Stimulated activated CD4-positive, alpha-beta T cell treated with anti-CD3 and anti-CD28 coated beads, Interleukin-15, amount 100 ng/mL, for 48 hours (primary cell): ENCODE results near the gene QKI.

Experiments used
- DNase-seq, 2 donors: peaks; one replicate each; pipeline ENCODE4 v3.0.0-alpha.2; 2020; ENCODE audit warnings: low read depth in 2 of 2

QKI gene

GRCh38 chr6:163532526-163533078 is 118.1 kb downstream of the QKI start:
- no peak for DNase-seq

DNA sequence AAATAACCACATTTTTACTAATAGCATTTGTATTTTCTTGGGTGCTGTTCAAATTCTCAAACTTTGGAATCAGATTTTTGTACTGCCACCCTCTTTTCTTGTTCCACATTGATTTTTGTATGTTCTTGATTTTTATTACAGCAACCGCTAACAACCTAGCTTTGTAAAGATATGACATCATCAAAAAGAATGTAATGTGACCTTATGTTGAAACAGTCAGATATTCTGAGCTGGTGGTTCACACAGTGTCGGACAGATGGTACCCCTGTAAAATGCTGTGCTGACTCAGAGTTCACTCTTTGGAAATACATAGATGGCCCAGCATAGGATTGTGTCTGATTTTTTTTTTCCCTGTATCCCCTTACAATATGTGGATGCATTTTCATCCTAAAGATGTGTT is 118.9 kb downstream of the QKI start:
- no peak for DNase-seq

DNA sequence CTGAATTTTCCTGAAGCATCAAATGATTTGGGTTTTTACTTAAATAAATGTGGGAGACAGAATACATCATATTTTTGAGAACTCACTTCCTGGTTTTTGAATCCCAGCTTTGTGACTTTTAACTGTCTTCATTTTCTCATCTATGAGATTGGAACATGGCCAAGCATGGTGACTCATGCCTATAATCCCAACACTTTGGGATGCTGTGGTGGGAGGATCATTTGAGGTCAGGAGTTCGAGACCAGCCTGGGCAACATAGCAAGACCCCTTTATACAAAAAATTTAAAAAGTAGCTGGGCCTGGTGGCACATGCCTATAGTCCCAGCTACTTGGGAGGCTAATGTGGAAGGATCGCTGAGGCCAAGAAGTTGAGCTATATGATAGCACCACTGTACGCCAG is 122.3 kb downstream of the QKI start:
- DNase-seq = no peak

- DNase-seq = no peak
Measured at GRCh38 chr6:163538331-163538730, 123.8 kb downstream of the QKI start.

DNA sequence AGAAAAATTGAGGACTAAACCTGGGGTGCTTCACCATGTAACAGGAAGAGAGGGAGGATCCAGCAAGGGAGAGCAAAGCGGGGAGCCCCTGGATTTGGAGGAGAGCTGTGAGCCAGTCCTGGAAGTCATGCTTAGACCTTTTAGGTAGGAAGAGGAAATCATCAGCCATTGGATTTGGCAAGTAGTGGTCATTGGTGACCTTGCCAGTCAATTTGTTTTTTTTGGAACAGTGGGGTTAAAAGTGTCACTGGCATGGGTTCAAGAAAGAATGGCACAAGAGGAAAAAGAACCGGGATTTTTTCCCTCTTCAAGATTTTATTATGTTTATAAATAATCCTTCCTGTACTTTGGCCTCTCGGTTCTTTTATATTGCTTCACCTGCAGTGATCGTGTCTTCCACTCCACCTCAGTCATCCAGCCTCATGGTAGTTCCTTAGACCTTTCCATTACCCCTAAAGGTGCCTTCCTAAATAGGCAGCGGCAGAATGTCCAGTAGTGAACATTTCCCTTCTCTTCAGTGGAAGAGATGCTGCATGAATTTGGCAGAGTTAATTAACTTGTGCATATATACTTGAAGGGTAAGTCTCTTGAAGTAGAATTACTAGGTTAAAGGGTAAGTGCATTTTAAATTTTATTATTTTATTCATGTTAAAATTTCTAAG is 124.7 kb downstream of the QKI start:
- no peak for DNase-seq

GRCh38 chr6:163543321-163543720 is 128.8 kb downstream of the QKI start:
- no peak for DNase-seq

- DNase-seq = no peak
Measured at GRCh38 chr6:163545370-163545769, 130.9 kb downstream of the QKI start.

DNA sequence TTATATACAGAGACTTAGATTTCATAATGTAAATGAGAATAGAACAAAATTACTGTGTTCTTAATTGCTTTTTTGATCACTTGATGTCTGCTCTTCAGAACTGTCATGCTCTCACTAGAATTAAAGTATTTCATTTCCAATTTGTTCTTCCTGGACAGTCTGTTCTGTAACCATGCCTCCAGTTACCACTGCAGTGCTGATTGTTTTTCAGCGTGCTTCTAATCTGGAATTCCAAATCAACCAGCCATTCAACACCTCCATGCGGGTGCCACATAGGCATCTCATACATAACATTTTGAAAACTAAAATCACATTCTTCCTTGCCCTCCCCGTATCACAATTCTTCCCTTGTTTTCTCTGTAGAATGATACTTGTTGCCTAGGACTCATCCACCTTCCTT is 132.8 kb downstream of the QKI start:
- no peak for DNase-seq

GRCh38 chr6:163548624-163549023 is 134.1 kb downstream of the QKI start:
- DNase-seq = no peak

DNA sequence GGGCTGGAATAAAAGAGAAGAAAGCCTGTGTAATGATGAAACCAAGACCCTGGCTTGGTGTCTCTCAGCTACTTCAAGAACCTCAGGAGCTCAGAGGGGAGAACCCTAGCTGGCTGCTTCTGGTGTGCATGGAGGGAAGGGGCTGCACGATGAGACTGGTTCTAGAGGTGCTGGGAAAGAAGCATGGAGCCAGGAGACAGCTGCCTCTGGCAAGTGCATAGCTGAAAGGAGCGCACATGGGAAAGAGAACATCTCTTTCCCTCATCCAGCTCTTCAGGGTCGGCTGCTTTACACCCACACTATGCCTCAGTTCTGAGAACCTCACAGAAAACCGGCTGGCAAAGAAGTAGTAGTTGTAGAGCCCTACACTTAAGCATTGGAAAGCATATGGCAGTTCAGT is 139.5 kb downstream of the QKI start:
- no peak for DNase-seq

DNA sequence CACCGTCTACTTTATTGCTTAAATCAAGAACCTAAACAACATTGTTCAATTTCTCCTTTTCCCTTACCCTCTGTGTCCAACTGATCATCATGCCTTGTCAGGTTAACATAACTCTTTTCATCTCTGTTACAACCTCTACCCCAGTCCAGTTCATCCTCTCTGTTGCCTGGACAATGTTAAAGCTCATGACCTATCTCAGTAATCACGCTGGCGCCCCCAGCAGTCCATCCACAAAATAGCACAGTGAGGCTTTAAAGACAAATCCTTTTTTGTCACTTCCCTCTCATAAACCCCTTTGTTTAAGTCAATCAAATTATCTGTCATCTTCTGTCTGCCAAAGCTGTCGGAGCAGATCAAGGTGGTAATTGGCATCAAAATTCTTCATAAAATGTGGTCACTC is 140.1 kb downstream of the QKI start:
- DNase-seq = peak; percentile 33 to 49

GRCh38 chr6:163559661-163560060 is 145.1 kb downstream of the QKI start:
- no peak for DNase-seq

DNA sequence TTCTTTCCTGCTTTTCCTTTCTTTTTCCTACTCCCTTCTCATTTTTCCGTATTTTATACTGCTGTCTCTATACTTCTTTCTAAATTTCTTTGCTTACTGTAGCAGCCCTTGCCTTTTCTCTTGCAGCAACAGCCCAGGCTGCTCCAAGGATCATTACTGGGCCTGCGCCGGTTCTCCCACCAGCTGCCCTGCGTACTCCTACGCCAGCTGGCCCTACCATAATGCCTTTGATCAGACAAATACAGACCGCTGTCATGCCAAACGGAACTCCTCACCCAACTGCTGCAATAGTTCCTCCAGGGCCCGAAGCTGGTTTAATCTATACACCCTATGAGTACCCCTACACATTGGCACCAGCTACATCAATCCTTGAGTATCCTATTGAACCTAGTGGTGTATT is 148.8 kb downstream of the QKI start:
- no peak for DNase-seq

DNA sequence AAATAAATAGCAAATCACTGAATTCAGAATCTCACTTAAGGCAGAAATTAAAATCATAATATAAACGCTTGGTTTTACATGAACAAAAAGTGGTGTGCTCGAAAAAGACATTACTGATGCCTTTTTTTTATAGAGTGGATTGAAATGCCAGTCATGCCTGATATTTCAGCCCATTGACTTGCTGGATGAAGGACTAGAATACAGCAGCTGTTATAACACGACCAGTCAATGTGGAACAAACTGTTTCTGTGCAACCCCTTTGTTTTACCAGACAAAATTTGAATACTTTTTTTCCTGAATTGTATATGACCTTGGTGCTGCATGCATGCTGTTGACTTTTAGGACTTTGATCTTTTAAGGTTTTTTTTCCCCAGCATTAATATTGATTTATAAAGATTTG is 150.0 kb downstream of the QKI start:
- no peak for DNase-seq

GRCh38 chr6:163565140-163565539 is 150.6 kb downstream of the QKI start:
- DNase-seq = no peak

DNA sequence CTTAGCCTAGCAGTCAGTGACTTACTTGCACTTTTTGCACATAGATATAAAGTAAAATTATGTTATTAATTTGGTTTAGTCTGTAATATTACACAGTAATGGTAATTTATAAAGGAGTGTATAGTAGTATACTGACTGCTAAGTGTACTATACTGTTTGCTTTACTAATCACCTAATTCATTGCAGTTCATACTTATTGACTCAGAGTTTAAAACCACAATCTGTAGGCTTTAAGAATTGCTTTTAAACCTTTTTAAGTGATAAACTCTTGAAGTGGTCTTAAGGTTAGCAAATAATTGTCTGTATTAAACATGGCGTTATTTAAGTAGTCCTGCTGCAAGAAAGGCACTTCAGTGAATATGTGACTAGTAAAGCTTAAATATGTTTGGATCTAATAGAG is 151.5 kb downstream of the QKI start:
- no peak for DNase-seq

GRCh38 chr6:163568275-163568674 is 153.8 kb downstream of the QKI start:
- no peak for DNase-seq

DNA sequence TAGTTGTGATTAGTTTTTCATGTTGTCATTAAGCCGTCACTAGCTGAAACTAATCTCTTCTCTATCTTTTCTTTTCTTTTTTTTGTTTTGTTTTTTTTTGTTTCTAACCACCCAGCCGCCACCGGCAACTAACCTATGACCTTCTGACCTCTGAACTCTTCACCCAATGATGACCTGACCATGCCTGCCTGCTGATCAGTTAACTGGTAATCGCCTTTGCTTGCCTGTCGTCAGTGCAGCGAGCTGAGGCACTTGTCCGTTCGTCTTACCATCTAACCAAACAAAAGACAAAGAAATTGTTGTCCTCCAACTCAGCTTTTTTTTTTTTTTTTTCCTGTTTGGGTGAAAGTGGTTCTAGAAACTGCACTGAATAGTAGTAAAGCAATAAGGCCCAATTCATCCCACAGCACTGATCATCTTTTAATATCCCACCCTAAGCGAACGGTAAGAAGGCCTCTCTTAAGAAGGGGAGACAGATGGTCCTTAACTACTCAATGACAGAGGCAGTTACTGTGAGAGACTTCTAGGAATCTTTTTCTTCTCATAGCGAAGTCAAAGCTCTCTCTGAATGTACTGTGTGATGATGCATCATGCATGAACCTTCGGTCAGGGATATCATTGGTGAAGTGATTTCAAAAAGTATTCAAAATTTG is 156.2 kb downstream of the QKI start:
- DNase-seq = no peak

GRCh38 chr6:163571730-163572129 is 157.2 kb downstream of the QKI start:
- DNase-seq = no peak

DNA sequence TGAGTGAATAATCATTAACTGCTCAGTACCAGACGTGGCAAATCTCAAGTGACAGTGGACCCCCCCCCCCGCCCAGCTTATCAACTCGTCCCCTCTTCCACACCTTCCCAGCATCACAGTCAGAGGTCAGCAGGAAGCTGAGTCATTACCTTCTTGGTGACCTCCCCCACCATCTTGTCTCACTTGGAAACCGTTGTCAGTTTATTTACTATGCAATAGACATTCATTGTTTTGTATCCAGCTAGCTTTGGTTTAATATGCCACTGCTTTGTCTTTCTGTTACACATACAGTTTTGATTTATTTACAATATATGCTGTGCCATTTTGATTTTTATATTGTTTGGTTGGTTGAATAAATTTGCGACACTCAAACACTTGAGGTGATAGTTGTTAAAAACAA is 158.1 kb downstream of the QKI start:
- no peak for DNase-seq

DNA sequence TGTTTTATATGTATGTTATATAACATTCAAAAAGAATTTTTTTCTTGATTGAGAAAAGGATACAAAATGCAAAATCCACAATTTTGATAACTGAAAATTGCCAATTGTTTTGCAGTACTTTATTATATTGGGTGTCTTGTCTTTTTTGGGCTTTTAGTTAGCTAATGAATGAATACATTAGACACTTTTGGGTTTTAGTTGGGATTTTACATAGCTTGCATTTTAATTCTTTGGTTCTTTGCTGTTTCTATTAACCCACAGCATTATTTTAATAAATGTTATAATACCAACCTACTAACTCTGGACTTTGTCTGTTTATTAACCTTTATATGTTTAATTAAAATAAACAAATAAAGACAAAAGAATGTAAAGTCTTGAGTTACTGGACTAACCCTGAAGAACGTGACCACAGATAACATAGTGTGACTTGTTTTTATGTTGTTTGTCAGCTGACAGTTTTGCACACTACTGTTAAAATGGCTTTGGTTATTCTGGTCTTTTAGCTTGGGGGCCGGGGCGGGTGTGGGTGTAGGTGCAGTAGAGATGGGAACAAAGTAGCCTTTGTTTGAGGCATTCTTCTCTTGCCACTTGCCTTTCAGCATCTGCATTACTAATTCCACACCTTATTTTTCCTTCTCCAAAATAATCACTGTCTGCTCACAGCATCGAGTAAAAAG is 159.1 kb downstream of the QKI start:
- no peak for DNase-seq

DNA sequence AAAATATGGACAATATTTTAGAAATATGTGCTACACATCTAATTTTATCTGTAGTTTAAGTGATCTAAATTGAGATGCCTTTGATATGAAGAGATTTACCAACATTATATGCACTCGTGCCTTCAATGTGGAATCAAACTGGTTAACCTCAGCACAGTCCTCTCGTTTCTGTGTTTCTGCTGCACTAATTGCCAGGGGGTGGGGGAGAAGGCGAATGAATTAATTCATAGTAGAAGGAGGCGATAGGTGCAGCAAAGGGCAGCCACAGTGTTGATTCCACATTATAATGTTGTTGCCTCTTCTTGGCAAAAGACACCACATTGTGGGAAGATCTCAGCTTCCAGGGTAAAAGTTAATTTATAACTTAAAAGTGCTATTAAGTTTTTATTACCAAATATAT is 161.6 kb downstream of the QKI start:
- DNase-seq = no peak

- no peak for DNase-seq
Measured at GRCh38 chr6:163577404-163577803, 162.9 kb downstream of the QKI start.
